ENCODE results near the gene LRRC4C.

LRRC4C gene

GRCh38 chr11:41323446-41323845 lies 136.0 kb downstream of the LRRC4C start:
- DNase-seq (ENCODE audit: low spot score) = no peak

GRCh38 chr11:41320653-41321052 lies 138.8 kb downstream of the LRRC4C start:
- DNase-seq (ENCODE audit: low spot score) = no peak

- no peak for DNase-seq (ENCODE audit: low spot score)
Observed at GRCh38 chr11:41320238-41320637, 139.2 kb downstream of the LRRC4C start.

- DNase-seq (ENCODE audit: low spot score) = no peak
Observed at GRCh38 chr11:41319434-41319833, 140.0 kb downstream of the LRRC4C start.

- DNase-seq (ENCODE audit: low spot score) = no peak
Observed at GRCh38 chr11:41316751-41317150, 142.7 kb downstream of the LRRC4C start.

- DNase-seq (ENCODE audit: low spot score) = no peak
Observed at GRCh38 chr11:41313226-41313625, 146.2 kb downstream of the LRRC4C start.

GRCh38 chr11:41309716-41310115 lies 149.7 kb downstream of the LRRC4C start:
- DNase-seq (ENCODE audit: low spot score) = no peak

GRCh38 chr11:41309111-41309522 lies 150.3 kb downstream of the LRRC4C start:
- DNase-seq (ENCODE audit: low spot score) = no peak

- DNase-seq (ENCODE audit: low spot score) = no peak
Observed at GRCh38 chr11:41308286-41308685, 151.2 kb downstream of the LRRC4C start.

GRCh38 chr11:41307296-41308080 lies 152.0 kb downstream of the LRRC4C start:
- DNase-seq (ENCODE audit: low spot score) = no peak

- DNase-seq (ENCODE audit: low spot score) = no peak
Observed at GRCh38 chr11:41306431-41306830, 153.0 kb downstream of the LRRC4C start.

- no peak for DNase-seq (ENCODE audit: low spot score)
Observed at GRCh38 chr11:41301023-41301422, 158.4 kb downstream of the LRRC4C start.

GRCh38 chr11:41289408-41289807 lies 170.0 kb downstream of the LRRC4C start:
- DNase-seq (ENCODE audit: low spot score) = no peak

- DNase-seq (ENCODE audit: low spot score) = no peak
Observed at GRCh38 chr11:41286751-41287150, 172.7 kb downstream of the LRRC4C start.

GRCh38 chr11:41284354-41284753 lies 175.1 kb downstream of the LRRC4C start:
- no peak for DNase-seq (ENCODE audit: low spot score)

GRCh38 chr11:41283191-41283930 lies 176.1 kb downstream of the LRRC4C start:
- no peak for DNase-seq (ENCODE audit: low spot score)

GRCh38 chr11:41282395-41282794 lies 177.1 kb downstream of the LRRC4C start:
- no peak for DNase-seq (ENCODE audit: low spot score)

- peak; percentile 27 for DNase-seq (ENCODE audit: low spot score)
Observed at GRCh38 chr11:41281131-41281742, 178.2 kb downstream of the LRRC4C start.

GRCh38 chr11:41274831-41275230 lies 184.6 kb downstream of the LRRC4C start:
- no peak for DNase-seq (ENCODE audit: low spot score)

- DNase-seq (ENCODE audit: low spot score) = no peak
Observed at GRCh38 chr11:41273908-41274307, 185.5 kb downstream of the LRRC4C start.

GRCh38 chr11:41267451-41267850 lies 192.0 kb downstream of the LRRC4C start:
- no peak for DNase-seq (ENCODE audit: low spot score)

- no peak for DNase-seq (ENCODE audit: low spot score)
Observed at GRCh38 chr11:41256041-41256440, 203.4 kb downstream of the LRRC4C start.

GRCh38 chr11:41254966-41255365 lies 204.5 kb downstream of the LRRC4C start:
- no peak for DNase-seq (ENCODE audit: low spot score)
